K562 (cell line): ENCODE results near the gene NKAIN4. TPM values are rescaled to one million over a fixed set of nuclear protein-coding genes. Genes with fewer than 3 reads are reported as not detected.

Experiments used
- E2F3 ChIP-seq: fragments of 250-450 bp; sonication (Bioruptor Pico); IDR thresholded peaks from 2 replicates; pipeline ENCODE4 v1.4.0; 2020; ENCODE audit warnings: mild to moderate bottlenecking
- ELF4 ChIP-seq: fragments of 450-650 bp; formaldehyde crosslinking; IDR thresholded peaks from 2 replicates; pipeline ENCODE4 v1.4.0; 2022; ENCODE audit warnings: missing genetic modification characterization
- ERF ChIP-seq: fragments of 450-650 bp; formaldehyde crosslinking; IDR thresholded peaks from 2 replicates; pipeline ENCODE4 v1.4.0; 2020; ENCODE audit warnings: mild to moderate bottlenecking, mixed read lengths
- JUND ChIP-seq, 2 experiments: IDR thresholded peaks; 2 replicates in 1 of 2; 3 replicates in 1 of 2; pipeline ENCODE4 v1.6.1; 2011; ENCODE audit warnings: borderline replicate concordance in 2 of 2, low read depth in 2 of 2, low read length in 2 of 2, improper control_type of control experiment in 1 of 2, missing biosample characterization in 1 of 2, missing genetic modification characterization in 1 of 2, missing genetic modification reagents in 1 of 2
- NONO ChIP-seq, 2 experiments: fragments of 200-400 bp in 1 of 2; fragments of 450-650 bp in 1 of 2; formaldehyde crosslinking in 1 of 2; IDR thresholded peaks; 2 replicates each; pipeline ENCODE4 v1.6.1; 2017; ENCODE audit warnings: low read depth in 2 of 2, mild to moderate bottlenecking in 2 of 2, moderate library complexity in 2 of 2, low read length in 1 of 2
- NR2C2 ChIP-seq, 2 experiments: fragments of 200-800 bp in 1 of 2; sonication (Bioruptor generic) in 1 of 2; sonication (generic) in 1 of 2; formaldehyde crosslinking in 1 of 2; IDR thresholded peaks; 2 replicates each; pipeline versions ENCODE4 v1.6.1 to v1.8.0; 2016 to 2022; ENCODE audit warnings: mild to moderate bottlenecking in 1 of 2, missing compliant biosample characterization in 1 of 2, missing genetic modification characterization in 1 of 2, missing genetic modification reagents in 1 of 2
- RBM17 ChIP-seq: fragments of 200-400 bp; formaldehyde crosslinking; IDR thresholded peaks from 2 replicates; pipeline ENCODE4 v1.6.1; 2017; ENCODE audit warnings: low read depth, mild to moderate bottlenecking, low read length, borderline replicate concordance
- SRF ChIP-seq, 2 experiments: fragments of 250-450, 450-650 bp in 1 of 2; sonication (Bioruptor Pico) in 1 of 2; sonication (generic) in 1 of 2; formaldehyde crosslinking; IDR thresholded peaks; 2 replicates each; pipeline versions ENCODE4 v1.5.0 to v1.5.1; 2020 to 2022; ENCODE audit warnings: mild to moderate bottlenecking in 1 of 2, missing genetic modification reagents in 1 of 2
- TOE1 ChIP-seq, 2 experiments: fragments of 450-650 bp in 1 of 2; sonication (generic) in 1 of 2; formaldehyde crosslinking in 1 of 2; IDR thresholded peaks; 2 replicates each; pipeline versions ENCODE4 v1.7.1 to v1.8.0; 2016 to 2022; ENCODE audit warnings: borderline replicate concordance in 2 of 2, mild to moderate bottlenecking in 2 of 2, antibody characterized with exemption in 1 of 2, inconsistent platforms in 1 of 2, low read depth in 1 of 2, missing genetic modification reagents in 1 of 2, moderate library complexity in 1 of 2
- polyA plus RNA-seq, 8 experiments: library from polyadenylated mRNA; depleted of rRNA in 4 of 8; stranded (reverse) in 5 of 8; unstranded in 3 of 8; fragments of >200 nt; fragmentation: Nextera tagmentation in 2 of 8; fragmentation: Illumina TruSeq in 1 of 8; extraction: Ambion mirVana in 2 of 8; extraction: Trizol in 1 of 8; gene quantifications; 2 replicates each; pipeline versions ENCODE4 v1.2.1 to v1.2.3, GENCODE V29; 2011 to 2014; ENCODE audit warnings: inconsistent platforms in 1 of 8, missing spikeins in 1 of 8
- total RNA-seq, 7 experiments: library from RNA; depleted of rRNA in 6 of 7; stranded (reverse); fragments of >200 nt in 6 of 7; fragmentation: Illumina TruSeq in 2 of 7; extraction: Trizol in 2 of 7; gene quantifications; 2 replicates each; pipeline versions ENCODE4 v1.2.1 to v1.2.3, GENCODE V29; 2011 to 2021; ENCODE audit warnings: low replicate concordance in 1 of 7
- TF ChIP-seq, protein P1 (sequence below): fragments of 200-800 bp; sonication (Bioruptor generic); IDR thresholded peaks from 2 replicates; pipeline ENCODE4 v1.6.1; 2017; ENCODE audit warnings: missing genetic modification characterization, missing compliant biosample characterization
- TF ChIP-seq, protein P2 (sequence below): fragments of 450-650 bp; IDR thresholded peaks from 2 replicates; pipeline ENCODE4 v1.6.1; 2016; ENCODE audit warnings: mild to moderate bottlenecking, moderate library complexity

Gene NKAIN4
- total and polyA plus RNA-seq, 9 of the 15 experiments (the other 6 are each of a cell fraction or from before 2014, with no cell fraction given), result not detected

DNA sequence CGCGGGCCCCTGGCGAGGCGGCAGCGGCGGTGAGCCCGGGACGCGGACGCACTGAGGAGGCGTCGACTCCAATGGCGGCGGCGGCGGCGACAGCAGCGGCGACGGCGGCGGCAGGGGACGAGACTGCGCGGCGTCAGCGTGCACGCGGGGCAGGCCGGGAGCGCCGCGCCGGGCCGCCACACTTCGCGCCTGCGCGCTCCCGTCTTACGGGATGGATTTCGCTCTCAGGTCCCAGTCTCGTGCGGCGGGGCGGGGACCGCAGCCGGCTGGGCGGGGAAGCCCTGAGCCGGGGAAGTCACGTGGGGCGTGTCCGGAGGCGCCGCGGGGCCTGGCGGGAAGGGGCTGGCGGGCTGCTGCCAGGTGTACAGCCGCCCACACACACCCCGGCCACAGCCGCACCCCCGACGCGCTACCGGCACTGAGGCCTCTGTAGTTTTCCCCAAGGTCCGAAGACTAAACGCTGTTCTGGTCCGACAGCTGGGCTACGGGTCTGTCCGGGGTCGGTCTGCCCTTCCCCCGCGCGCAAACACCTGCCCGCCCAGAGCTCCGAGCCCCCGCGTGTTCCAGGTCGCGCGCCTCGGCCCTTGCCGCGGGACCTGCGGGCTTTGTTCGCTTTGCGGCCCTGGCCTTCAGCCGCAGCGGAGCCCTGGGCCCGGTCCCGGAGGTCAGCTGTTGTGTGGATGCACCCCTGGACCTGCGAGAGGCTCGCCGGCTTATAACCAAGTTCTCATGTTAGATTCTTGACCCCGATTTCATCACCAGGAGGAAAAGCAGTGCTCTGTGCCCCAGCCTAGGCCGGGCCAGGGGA, 38.0 kb downstream of the NKAIN4 start, which contains the start of gene YTHDF1 (continued):
- TF ChIP-seq, protein P1, sequence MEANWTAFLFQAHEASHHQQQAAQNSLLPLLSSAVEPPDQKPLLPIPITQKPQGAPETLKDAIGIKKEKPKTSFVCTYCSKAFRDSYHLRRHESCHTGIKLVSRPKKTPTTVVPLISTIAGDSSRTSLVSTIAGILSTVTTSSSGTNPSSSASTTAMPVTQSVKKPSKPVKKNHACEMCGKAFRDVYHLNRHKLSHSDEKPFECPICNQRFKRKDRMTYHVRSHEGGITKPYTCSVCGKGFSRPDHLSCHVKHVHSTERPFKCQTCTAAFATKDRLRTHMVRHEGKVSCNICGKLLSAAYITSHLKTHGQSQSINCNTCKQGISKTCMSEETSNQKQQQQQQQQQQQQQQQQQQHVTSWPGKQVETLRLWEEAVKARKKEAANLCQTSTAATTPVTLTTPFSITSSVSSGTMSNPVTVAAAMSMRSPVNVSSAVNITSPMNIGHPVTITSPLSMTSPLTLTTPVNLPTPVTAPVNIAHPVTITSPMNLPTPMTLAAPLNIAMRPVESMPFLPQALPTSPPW (CRISPR knock-in tag), result peak; percentile 74
- TF ChIP-seq ERF (peak; percentile 38; the same call in 1 of the 2 replicates), NONO (IDR thresholded peaks at IDR 0.05; ENCODE audit: low read depth in 2 of 2, low read length in 1 of 2) (peak in 1 of 2 experiments; percentile 62; a peak in 1 of 4 replicates), ELF4 (CRISPR knock-in tag) (no peak), NR2C2 (CRISPR knock-in tag; IDR thresholded peaks at IDR 0.05) (no peak), NR2C2 (tag; IDR thresholded peaks at IDR 0.05) (peak; percentile 20; the same call in 1 of the 2 replicates), E2F3 (CRISPR knock-in tag) (peak; percentile 93), JUND (IDR thresholded peaks at IDR 0.05; ENCODE audit: borderline replicate concordance, low read depth, low read length) (peak; percentile 38; the same call in 1 of the 2 replicates), JUND (tag; IDR thresholded peaks at IDR 0.05; ENCODE audit: borderline replicate concordance, low read depth, low read length) (no peak; the same call in 2 of the 3 replicates), SRF (CRISPR knock-in tag; IDR thresholded peaks at IDR 0.05) (peak in 1 of 2 experiments; percentile 34; a peak in 2 of 4 replicates), TOE1 (IDR thresholded peaks at IDR 0.05; ENCODE audit: borderline replicate concordance) (peak; percentile 96), TOE1 (CRISPR knock-in tag; IDR thresholded peaks at IDR 0.05; ENCODE audit: borderline replicate concordance, low read depth) (no peak), RBM17 (no peak)
- TF ChIP-seq, protein P2, sequence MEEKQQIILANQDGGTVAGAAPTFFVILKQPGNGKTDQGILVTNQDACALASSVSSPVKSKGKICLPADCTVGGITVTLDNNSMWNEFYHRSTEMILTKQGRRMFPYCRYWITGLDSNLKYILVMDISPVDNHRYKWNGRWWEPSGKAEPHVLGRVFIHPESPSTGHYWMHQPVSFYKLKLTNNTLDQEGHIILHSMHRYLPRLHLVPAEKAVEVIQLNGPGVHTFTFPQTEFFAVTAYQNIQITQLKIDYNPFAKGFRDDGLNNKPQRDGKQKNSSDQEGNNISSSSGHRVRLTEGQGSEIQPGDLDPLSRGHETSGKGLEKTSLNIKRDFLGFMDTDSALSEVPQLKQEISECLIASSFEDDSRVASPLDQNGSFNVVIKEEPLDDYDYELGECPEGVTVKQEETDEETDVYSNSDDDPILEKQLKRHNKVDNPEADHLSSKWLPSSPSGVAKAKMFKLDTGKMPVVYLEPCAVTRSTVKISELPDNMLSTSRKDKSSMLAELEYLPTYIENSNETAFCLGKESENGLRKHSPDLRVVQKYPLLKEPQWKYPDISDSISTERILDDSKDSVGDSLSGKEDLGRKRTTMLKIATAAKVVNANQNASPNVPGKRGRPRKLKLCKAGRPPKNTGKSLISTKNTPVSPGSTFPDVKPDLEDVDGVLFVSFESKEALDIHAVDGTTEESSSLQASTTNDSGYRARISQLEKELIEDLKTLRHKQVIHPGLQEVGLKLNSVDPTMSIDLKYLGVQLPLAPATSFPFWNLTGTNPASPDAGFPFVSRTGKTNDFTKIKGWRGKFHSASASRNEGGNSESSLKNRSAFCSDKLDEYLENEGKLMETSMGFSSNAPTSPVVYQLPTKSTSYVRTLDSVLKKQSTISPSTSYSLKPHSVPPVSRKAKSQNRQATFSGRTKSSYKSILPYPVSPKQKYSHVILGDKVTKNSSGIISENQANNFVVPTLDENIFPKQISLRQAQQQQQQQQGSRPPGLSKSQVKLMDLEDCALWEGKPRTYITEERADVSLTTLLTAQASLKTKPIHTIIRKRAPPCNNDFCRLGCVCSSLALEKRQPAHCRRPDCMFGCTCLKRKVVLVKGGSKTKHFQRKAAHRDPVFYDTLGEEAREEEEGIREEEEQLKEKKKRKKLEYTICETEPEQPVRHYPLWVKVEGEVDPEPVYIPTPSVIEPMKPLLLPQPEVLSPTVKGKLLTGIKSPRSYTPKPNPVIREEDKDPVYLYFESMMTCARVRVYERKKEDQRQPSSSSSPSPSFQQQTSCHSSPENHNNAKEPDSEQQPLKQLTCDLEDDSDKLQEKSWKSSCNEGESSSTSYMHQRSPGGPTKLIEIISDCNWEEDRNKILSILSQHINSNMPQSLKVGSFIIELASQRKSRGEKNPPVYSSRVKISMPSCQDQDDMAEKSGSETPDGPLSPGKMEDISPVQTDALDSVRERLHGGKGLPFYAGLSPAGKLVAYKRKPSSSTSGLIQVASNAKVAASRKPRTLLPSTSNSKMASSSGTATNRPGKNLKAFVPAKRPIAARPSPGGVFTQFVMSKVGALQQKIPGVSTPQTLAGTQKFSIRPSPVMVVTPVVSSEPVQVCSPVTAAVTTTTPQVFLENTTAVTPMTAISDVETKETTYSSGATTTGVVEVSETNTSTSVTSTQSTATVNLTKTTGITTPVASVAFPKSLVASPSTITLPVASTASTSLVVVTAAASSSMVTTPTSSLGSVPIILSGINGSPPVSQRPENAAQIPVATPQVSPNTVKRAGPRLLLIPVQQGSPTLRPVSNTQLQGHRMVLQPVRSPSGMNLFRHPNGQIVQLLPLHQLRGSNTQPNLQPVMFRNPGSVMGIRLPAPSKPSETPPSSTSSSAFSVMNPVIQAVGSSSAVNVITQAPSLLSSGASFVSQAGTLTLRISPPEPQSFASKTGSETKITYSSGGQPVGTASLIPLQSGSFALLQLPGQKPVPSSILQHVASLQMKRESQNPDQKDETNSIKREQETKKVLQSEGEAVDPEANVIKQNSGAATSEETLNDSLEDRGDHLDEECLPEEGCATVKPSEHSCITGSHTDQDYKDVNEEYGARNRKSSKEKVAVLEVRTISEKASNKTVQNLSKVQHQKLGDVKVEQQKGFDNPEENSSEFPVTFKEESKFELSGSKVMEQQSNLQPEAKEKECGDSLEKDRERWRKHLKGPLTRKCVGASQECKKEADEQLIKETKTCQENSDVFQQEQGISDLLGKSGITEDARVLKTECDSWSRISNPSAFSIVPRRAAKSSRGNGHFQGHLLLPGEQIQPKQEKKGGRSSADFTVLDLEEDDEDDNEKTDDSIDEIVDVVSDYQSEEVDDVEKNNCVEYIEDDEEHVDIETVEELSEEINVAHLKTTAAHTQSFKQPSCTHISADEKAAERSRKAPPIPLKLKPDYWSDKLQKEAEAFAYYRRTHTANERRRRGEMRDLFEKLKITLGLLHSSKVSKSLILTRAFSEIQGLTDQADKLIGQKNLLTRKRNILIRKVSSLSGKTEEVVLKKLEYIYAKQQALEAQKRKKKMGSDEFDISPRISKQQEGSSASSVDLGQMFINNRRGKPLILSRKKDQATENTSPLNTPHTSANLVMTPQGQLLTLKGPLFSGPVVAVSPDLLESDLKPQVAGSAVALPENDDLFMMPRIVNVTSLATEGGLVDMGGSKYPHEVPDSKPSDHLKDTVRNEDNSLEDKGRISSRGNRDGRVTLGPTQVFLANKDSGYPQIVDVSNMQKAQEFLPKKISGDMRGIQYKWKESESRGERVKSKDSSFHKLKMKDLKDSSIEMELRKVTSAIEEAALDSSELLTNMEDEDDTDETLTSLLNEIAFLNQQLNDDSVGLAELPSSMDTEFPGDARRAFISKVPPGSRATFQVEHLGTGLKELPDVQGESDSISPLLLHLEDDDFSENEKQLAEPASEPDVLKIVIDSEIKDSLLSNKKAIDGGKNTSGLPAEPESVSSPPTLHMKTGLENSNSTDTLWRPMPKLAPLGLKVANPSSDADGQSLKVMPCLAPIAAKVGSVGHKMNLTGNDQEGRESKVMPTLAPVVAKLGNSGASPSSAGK, result peak; percentile 94
